Right renal cortex interstitium (tissue), 3 donors: ENCODE results near the gene SMARCAL1. TPM values are rescaled to one million over a fixed set of nuclear protein-coding genes. Genes with fewer than 3 reads are reported as not detected.
"Not testable (repeated sequence)": the region's sequence is repeated elsewhere in the genome, so short reads cannot be mapped to it uniquely, and the experiment has no call there.

ENCODE experiments used
- DNase-seq, 3 donors: peaks; one replicate each; pipeline ENCODE4 v3.0.0-alpha.2; 2013; ENCODE audit warnings: low read depth in 3 of 3, low spot score in 2 of 3
- polyA plus RNA-seq, 3 donors: library from polyadenylated mRNA; unstranded; fragments of 120-200 nt; gene quantifications; one replicate each; pipeline ENCODE4 v1.2.1, GENCODE V29; 2013; ENCODE audit not compliant: insufficient read length in 3 of 3

The SMARCAL1 gene
- 10 to 100 TPM; 27.8 to 29.8 (median 28.3) TPM for polyA plus RNA-seq

DNA sequence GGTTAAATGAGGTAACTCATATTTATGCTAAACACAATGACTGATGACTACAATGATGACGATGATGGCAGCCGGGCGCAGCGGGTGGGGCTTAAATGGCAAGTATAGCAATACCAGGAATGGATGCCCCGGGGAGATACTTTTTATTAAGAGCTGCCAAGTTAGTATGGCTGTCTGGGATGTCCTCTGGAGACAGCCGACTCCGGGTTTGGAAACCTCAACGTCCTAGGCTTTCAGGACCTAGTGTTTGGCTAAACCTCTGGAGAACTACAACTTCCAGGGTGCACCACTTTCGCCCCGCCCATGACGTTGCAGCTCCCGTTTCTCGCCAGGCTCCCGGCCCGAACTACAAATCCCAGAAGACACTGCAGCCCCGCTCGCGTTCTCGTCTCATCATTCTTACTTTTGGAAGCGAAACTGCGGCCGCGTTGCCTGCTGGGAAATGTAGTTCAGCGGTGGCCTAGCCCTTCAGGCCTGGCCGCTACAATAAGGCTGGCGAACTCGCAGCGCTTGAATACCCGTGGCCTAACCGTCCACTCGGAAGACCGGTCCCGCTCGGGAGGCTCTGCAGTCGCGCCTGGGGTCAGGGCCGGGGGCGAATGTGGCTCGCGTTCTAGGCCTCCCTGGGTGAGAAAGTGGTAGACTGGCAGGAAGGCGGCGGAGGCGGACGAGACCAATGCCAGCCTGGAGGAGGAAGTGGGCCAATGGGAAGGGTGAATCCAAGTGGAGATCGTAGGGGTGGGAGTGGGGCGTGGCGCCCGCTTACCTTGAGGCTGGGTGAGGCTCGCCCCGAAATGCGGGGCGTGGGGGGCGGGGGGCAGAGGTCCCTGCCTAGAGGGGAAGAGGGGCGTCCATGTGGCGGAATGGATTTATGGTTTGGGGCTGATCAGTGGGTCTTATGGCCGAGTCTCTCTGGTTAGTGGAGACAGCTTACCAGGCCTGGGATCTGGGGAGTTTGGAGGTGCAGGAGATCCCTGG, at the start of gene SMARCAL1:
TSS of gene SMARCAL1 (plus strand) at position 463 of the 978 bp plus-strand sequence. CDS start 2,221 bp downstream, outside the sequence.
- peak; percentile 97 to 99 (median 98) for DNase-seq

DNA sequence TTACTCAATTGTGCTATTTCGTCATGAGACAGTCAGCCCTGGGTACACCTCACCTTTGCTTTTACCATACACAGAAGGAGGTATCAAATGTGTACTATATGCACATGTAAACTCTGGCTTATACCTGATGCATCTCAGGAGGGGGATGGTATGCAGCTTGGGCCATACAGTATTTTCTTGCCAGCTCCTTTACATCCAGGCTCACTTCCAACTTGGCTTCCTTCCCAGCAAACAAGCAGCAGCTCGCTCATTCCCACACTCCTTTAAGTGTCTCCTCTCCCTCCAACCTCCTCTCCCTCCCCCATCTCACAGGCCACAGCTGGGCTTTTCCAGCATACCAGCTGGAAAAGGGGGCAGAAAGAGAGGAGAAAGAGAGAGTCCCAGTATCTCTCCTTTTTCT, 49.6 kb upstream of the SMARCAL1 start:
- peak in 1 of 3 donors; percentile 23 for DNase-seq

DNA sequence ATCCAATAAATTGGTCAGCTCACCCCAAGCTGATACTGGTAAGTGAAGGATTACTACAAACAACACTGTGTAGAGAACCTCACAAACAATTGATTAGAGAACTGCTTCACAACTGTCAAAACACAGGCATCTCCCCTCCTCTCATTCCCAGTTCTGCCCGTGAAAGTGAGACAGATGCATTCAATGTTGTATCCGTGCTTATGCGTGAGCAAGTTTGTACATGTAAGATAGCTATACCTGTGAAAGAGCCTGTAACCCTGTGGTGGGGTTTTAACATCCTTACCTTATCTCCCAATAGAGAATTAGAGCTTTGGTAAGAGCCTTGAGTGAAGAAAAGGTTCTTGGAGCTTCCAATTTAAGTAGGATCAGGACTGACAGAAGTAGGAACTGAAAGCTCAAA, 49.1 kb upstream of the SMARCAL1 start:
- DNase-seq, result no peak

DNA sequence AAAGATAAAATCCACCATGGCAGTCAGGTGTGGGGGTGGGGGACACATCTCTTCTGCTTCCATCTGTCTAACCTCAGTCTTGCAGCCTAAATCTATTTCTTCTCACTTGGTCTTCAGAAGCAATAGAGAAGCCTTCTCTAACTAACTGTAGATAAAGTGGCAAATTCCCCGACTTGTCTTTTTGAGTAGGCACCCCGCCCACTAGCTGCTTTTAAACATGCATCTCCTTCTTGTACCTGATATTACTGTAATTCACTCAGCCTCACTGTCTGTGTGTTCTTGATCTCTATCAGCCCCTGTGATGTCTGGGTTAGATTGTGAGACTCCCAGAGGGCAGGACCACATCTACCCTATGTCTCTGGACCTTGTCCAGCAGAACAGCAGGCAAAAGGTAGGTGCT, 46.8 kb upstream of the SMARCAL1 start:
- DNase-seq, result no peak

DNA sequence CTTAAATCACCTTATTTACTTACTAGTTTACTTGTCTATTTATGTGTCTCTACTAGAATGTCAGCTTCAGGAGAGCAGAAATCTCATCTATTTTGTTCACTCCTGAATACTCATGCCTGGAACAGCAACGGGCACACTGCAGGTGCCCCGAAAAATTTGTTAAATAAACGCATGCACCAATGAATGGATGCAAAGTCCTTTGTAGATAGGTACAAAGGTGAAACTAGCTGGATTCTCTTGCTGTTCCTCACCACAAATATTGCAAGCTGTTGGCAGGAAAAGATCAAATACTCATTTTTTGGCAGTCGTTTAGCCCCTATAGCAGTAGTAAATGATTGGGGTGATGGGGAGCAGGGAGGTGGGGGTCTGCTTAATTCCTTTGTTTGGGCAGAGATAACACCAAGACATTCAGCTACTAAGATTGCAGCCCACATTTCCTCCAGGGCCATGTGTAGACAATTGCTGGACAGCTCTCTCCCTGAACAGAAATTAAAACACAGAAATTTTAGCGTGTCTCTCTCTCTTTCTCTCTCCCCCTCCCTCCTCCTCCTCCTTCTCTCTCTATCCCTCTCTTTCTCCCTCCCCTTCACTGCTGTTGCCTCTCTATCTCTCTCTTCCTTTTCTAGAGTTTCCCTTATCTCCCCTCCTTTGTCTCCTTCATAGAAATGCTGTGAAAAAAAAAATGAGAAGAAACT, 45.4 kb upstream of the SMARCAL1 start:
- DNase-seq, result no peak

DNA sequence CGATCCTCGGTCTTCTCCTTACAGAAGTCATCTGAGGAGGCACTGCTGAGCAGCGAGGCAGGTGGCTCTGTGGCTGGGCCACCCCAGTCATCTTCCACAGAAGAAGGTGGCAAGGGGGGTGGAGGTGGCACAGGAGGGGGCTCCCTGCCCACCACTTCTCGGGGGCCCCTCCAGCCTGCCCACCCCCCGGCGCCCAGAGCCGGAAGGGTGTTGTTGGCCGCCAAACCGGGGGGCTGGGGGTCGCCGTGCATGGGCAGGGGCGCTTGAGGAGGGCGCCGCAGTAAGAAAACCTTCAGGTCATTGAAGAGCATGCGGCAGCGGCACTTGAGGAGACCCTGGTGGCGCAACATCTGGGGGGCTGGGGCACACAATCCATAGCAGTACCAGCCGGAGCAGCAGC, 42.5 kb upstream of the SMARCAL1 start:
- no peak for DNase-seq

DNA sequence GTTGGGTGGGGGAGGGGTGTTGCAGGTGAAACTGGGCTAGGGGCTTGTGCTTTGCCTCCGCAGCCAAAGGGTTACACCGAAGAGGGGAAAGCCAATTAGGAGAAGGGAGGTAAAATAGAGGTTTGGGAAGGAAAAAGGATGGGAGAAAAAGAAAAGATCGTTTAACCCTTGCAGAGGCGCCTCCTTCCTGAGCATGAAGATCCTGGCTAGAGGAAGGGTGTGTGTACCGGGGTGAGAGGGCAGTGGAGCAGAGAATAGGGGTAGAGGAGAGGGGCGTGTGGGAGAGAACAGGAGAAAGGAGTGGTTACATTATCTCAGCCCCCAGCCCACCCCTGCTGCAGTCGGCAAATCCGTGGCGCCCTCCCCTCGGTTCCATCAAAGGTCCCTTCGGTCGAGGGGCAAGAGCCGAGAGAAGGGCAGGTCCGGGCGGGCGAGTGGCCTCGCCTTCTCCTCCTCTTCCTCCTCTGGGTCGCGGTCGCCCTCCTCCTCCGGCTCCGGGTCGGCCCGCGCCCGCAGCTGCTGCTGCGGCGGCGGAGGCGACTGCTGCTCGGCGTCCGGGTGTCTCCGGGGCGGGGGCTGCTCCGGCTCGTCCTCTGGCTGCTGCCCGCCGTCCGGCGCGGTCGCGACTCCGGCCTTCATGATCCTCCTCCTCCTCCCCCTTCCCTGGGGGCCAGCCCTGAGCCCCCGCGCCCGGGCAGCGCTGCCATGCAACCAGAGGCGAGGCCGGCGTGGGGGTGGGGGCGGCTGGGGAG, 41.1 kb upstream of the SMARCAL1 start:
- DNase-seq, result no peak

DNA sequence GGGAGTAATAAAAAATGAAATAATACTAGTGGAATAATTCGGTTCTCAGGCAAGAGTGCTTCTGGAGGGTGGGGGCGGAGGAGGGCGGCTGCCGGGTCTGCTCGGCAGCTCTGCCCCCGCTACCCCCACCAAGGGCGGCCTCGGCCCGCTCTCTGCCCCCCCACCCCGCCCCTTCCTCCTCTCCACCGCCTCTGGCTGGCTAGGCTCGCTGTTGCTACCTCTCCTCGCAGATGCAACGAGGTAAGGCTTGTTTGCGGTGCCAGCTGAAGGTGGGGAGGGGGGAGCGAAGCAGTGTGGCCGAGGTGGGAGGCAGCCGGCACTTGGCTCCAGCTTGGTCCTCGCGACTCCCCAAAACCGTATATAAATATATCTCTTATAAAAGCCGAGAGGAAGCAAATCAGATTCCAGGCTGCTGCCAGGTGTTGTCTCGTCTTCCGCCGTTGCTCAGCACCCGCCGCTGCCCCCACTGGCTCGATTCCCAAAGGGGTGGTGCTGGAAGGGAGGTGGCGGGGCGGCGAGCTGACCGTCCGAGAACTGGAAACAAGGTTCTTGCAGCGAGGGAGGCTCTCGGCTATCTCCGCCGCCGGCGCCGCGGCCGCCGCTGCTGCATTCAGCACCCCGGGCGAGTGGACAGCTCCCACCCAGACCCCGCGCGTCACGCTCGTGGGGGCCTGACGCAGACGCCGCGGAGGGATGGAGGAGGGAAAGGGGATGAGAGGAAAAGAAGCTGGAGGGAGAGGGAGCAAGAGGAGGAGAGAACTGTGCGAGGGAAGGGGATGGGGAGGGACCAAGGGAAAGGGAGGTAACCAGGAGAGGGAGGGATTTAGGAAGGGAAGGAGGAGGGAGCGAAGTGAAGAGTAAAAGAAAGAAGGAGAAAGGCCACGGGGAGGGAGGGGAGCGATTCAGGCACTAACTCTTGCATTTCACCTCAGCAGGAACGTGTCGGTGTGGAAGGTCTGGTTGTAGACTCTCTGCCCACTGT, 40.3 kb upstream of the SMARCAL1 start, which contains the start of gene MARCHF4:
TSS of gene MARCHF4 (minus strand) at position 763 of the 982 bp plus-strand sequence. CDS start 2,223 bp downstream, outside the sequence.
- peak; percentile 57 to 68 (median 61) for DNase-seq

DNA sequence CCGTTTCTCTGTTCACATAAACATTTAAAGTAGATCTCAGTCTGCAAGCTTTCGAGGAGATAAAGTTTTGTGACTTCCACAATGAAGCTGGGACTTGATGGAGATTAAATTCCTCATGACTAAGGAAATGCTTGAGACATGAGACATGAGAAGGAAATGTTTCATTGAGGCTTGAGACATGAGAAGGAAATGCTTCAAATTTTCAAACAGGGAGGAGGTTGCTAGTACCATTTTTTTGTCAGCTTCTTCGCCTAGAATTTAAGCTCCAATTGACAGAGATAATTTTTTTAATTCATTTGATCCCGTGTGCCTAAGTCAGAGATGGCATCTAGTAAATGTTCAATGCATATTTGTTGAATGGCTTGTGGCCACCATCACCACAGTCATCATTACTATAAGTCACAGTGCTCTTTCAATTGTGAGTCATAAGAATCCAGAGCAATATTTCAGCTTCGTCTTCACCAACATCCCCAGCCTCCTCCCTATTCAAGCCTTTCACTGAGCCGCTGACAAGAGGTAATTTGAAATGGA, 39.5 kb upstream of the SMARCAL1 start:
- no peak for DNase-seq

DNA sequence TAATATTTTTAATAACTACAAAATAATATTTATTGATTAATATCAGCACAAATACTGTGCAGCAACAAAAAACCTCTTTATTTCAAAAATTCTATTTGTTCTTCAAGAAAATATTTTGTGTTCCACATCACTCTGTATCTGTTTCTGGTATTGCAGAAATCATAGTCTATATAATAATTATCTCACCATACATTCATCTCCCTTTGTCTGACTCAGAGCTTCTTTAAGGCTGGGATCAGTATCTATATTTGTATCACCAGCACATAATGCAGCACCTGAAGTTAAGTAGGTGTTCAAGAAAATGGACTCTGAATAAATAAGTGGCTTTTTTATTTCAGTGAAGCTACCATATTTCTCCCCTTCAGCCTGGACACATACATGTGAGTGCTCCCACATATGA, 38.4 kb upstream of the SMARCAL1 start:
- DNase-seq, result no peak

DNA sequence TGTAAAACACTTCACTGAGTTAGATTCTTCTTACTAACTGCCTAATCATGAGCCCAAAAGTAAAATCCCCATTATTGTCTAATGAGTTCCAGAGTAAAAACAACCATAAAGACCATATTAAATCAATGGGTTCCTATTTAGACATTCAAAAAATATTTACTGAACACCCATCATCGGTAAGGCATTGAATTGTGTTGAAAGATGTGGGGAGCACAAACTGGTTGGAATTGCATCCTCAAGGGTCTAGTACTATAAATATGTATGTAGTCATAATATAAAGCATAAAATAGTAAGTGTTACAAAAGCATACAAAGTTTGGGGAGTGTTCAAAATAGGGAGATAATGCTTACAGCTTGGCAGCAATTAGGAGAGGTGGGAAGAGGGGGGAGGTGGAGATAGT, 37.0 kb upstream of the SMARCAL1 start:
- no peak for DNase-seq

DNA sequence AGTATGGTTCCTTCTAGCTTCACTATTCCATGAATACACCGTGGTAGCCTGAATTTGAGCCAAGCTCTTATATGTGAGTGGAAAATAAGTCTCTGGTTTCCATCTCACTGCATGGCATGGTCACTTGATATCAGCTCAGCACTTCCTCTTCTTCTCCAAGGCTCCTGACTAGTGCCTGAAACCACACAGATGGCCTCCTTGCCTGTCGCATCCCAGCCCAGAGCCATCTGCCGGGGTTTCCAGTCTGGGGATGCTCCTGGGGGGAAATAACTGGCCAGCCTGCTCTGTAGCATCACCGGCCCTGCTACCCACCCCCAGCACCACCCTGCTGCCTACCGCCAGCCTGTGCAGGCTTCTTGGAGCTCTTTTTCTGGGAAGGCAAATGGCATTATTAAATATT, 32.3 kb upstream of the SMARCAL1 start:
- no peak for DNase-seq

DNA sequence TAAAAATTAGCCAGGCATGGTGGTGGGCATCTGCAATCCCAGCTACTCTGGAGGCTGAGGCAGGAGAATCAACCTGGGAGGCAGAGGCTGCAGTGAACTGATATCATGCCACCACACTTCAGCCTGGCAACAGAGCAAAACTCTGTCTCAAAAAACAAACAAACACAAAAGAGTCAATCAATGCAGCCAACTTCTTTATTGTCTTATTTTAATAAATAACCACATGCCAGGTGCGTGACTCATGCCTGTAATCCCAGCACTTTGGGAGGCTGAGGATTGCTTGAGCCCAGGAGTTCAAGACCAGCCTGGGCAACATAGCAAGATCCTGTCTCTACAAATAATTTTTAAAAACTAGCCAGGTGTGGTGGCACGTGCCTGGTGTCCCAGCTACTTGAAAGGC, 27.9 kb upstream of the SMARCAL1 start:
- DNase-seq, result not testable (repeated sequence)

DNA sequence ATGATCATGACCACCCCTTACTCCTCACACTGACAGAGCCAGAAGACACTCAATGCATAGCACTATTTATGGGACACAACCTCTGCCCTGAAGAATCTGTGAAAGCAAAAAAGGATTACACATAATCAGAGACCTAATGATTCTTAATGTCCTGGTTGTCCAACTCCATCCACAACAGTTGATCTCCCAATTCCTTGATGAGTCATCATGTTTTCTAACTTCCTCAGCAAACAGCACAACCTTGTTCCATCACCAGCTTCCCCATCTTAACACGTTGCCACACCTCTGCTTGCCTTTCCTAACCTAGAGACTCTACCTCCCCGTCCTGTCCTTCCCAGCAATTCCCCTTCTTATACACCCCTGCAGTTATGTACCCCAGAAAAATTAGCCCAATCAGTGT, 26.8 kb upstream of the SMARCAL1 start:
- no peak for DNase-seq

DNA sequence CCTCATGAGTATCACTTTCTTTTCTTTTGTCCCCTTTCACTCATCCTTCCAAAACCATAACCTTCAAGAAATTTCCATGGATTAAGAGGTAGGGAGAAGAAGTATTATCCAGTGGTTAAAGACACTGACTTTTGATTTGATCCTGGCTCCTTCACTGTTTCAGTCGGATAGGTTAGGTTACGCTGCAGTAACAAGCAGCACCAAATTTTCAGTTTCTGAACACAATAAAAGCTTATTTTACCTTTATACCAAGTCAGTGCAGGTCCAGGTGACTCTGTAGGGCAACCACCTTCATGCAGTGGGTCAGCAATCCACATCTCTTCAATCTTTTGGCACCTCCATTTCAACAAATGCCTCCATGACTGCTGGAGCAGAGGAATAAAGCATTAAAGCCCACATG, 25.0 kb upstream of the SMARCAL1 start:
- no peak for DNase-seq

DNA sequence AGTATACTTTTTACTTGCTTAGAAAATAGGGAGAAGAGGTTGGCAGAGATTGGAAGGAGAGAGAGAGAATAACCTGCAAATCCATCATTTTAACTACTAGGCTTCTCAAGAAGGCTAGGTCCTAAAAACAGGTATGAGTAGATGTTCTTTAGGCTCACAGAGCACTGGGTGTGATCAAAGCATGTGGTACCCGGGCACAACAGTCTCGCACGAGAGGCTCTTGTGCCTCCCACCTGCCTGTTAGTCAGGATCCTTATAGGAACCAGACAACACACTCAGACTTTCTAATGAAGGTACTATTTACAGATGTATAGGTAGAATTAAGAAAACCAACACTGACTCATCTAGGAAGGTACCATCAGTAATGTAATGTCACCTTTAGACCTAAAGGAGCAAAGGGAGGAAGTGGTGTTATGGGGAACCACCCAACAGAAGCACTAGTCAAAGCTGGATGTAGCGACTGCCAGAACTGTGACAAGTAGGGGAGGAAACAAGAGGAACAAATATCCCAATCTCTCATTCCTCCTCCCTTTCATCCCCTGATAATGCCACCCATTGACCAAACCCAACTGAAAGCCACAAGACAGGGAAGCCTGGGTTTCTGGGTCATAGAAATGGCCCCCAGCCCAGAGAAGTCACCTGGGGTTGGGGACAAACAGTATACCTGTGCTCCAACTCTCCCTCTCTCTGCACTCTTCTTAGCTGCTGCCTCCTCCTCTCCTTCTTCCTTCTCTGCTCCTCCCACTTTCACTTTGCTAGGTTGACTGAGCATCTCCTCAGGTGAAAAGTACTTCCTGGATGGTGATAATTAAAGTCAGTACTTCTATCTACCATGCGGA, 24.0 kb upstream of the SMARCAL1 start:
- no peak for DNase-seq

DNA sequence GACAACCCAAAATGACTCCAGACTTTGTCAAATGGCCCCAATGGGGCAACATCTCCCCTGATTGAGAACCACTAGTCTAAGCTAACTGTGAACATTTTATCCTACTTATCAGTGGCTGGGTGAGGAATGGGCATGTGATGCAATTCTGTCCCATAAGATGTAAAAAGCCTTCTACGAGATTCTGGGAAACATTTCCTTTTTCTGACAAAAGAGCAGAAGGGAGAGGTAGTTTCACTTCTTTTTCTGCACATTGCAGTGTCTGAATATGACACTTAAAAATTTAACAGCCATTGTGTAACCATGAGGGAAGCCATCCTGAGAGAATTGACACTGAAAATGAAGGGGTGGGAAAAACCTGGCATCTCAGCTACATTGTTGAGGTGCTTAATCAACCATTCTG, 22.7 kb upstream of the SMARCAL1 start:
- no peak for DNase-seq

DNA sequence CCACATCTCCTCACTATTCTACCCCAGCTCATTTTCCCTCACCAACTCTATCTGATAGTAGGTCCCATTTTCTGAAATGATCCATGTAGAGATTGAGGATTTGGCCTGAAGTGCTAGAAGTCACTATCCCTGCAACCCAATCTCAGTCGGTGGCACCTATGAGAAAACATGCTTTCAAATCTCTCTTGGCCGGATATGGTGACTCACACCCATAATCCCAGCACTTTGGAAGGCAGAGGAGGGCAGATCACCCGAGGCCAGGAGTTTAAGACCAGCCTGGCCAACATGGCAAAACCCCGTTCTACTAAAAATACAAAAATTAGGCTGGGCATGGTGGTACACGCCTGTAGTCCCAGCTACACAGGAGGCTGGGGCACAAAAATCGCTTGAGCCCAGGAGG, 20.9 kb upstream of the SMARCAL1 start:
- no peak for DNase-seq
